SK-N-SH treated with all-trans-retinoic acid at 6 μM for 48 hours (cell line): ENCODE measurements around the gene TYK2.

ENCODE experiments used
- ATAC-seq: fragments of 200-7000 bp; cut with Tn5 transposase; 3 replicates; pipeline ENCODE4 v1.9.1; 2020; ENCODE audit warnings: mild to moderate bottlenecking, moderate library complexity
- ARNTL ChIP-seq: fragments of 450-650 bp; formaldehyde crosslinking; IDR thresholded peaks from 2 replicates; pipeline ENCODE4 v1.5.0; 2020; ENCODE audit warnings: low read depth, mild to moderate bottlenecking, moderate library complexity, borderline replicate concordance
- BACH2 ChIP-seq: fragments of 250-450 bp; sonication (Bioruptor Pico); IDR thresholded peaks from 2 replicates; pipeline ENCODE4 v1.9.0; 2021; ENCODE audit warnings: mild to moderate bottlenecking, borderline replicate concordance
- CSDC2 ChIP-seq: fragments of 250-450 bp; sonication (Bioruptor Pico); IDR thresholded peaks from 2 replicates; pipeline ENCODE4 v1.5.0; 2020; ENCODE audit warnings: mild to moderate bottlenecking, moderate library complexity
- CSRNP3 ChIP-seq: fragments of 250-450 bp; sonication (Bioruptor Pico); IDR thresholded peaks from 2 replicates; pipeline ENCODE4 v1.5.1; 2021; ENCODE audit warnings: mild to moderate bottlenecking, moderate library complexity
- ESRRG ChIP-seq: fragments of 250-450 bp; sonication (Bioruptor Pico); IDR thresholded peaks from 2 replicates; pipeline ENCODE4 v1.6.1; 2021; ENCODE audit warnings: mild to moderate bottlenecking
- GLIS3 ChIP-seq: fragments of 250-450 bp; sonication (Bioruptor Pico); IDR thresholded peaks from 2 replicates; pipeline ENCODE4 v1.5.0; 2020; ENCODE audit warnings: mild to moderate bottlenecking, moderate library complexity
- ISL1 ChIP-seq: fragments of 250-450 bp; sonication (Bioruptor Pico); IDR thresholded peaks from 2 replicates; pipeline ENCODE4 v2.1.2; 2022; ENCODE audit warnings: mild to moderate bottlenecking, moderate library complexity
- OSR1 ChIP-seq: fragments of 250-450 bp; sonication (Bioruptor Pico); IDR thresholded peaks from 2 replicates; pipeline ENCODE4 v1.8.0; 2022; ENCODE audit warnings: moderate library complexity, mild to moderate bottlenecking, inconsistent platforms
- POU6F1 ChIP-seq: fragments of 250-450 bp; sonication (Bioruptor Pico); IDR thresholded peaks from 2 replicates; pipeline ENCODE4 v1.8.0; 2021; ENCODE audit warnings: low read depth, mild to moderate bottlenecking, moderate library complexity, borderline replicate concordance
- PPARA ChIP-seq: fragments of 250-450 bp; sonication (Bioruptor Pico); IDR thresholded peaks from 2 replicates; pipeline ENCODE4 v1.5.0; 2020; ENCODE audit warnings: mild to moderate bottlenecking, borderline replicate concordance
- SNAI2 ChIP-seq: fragments of 250-450 bp; sonication (Bioruptor Pico); IDR thresholded peaks from 2 replicates; pipeline ENCODE4 v1.5.0; 2020; ENCODE audit warnings: mild to moderate bottlenecking, moderate library complexity
- TCF4 ChIP-seq: fragments of 250-450 bp; sonication (Bioruptor Pico); IDR thresholded peaks from 2 replicates; pipeline ENCODE4 v1.8.0; 2021; ENCODE audit warnings: mild to moderate bottlenecking, moderate library complexity, borderline replicate concordance
- TSHZ2 ChIP-seq: fragments of 250-450 bp; sonication (Bioruptor Pico); IDR thresholded peaks from 2 replicates; pipeline ENCODE4 v1.5.0; 2020; ENCODE audit warnings: mild to moderate bottlenecking, moderate library complexity
- ZC3H10 ChIP-seq: fragments of 250-450 bp; sonication (Bioruptor Pico); IDR thresholded peaks from 2 replicates; pipeline ENCODE4 v1.5.1; 2021; ENCODE audit warnings: mild to moderate bottlenecking, moderate library complexity
- ZFP3 ChIP-seq: fragments of 250-450 bp; sonication (Bioruptor Pico); IDR thresholded peaks from 2 replicates; pipeline ENCODE4 v1.5.0; 2020; ENCODE audit warnings: mild to moderate bottlenecking, moderate library complexity
- ZFP30 ChIP-seq: fragments of 450-650 bp; formaldehyde crosslinking; IDR thresholded peaks from 2 replicates; pipeline ENCODE4 v1.5.0; 2022; ENCODE audit warnings: mild to moderate bottlenecking, moderate library complexity
- ZNF565 ChIP-seq: fragments of 450-650 bp; formaldehyde crosslinking; conservative IDR thresholded peaks from 2 replicates; pipeline ENCODE4 v1.5.0; 2020; ENCODE audit warnings: low read depth, mild to moderate bottlenecking, moderate library complexity
- ZNF8 ChIP-seq: fragments of 450-650 bp; formaldehyde crosslinking; IDR thresholded peaks from 2 replicates; pipeline ENCODE4 v1.5.0; 2020; ENCODE audit warnings: mild to moderate bottlenecking, moderate library complexity

Gene TYK2

GRCh38 chr19:10343495-10343894 is 36.9 kb downstream of the TYK2 start:
- no peak for ATAC-seq
- TF ChIP-seq BACH2 (CRISPR knock-in tag), result no peak
- no peak for TF ChIP-seq CSDC2 (CRISPR knock-in tag)
- TF ChIP-seq POU6F1 (CRISPR knock-in tag), result no peak
- TF ChIP-seq ZC3H10 (CRISPR knock-in tag), result no peak
- TF ChIP-seq SNAI2 (CRISPR knock-in tag), result no peak
- no peak for TF ChIP-seq PPARA (CRISPR knock-in tag)
- no peak for TF ChIP-seq ZNF565 (CRISPR knock-in tag)
- TF ChIP-seq GLIS3 (CRISPR knock-in tag), result no peak
- no peak for TF ChIP-seq ESRRG (CRISPR knock-in tag)
- TF ChIP-seq ZNF8 (CRISPR knock-in tag), result no peak

- ATAC-seq, result no peak
- TF ChIP-seq CSDC2 (CRISPR knock-in tag), result no peak
- TF ChIP-seq TCF4, result no peak
- TF ChIP-seq TSHZ2 (CRISPR knock-in tag), result no peak
- TF ChIP-seq SNAI2 (CRISPR knock-in tag), result no peak
- TF ChIP-seq ZFP3 (CRISPR knock-in tag), result no peak
- TF ChIP-seq ISL1 (CRISPR knock-in tag), result no peak
- TF ChIP-seq OSR1 (CRISPR knock-in tag), result no peak
- no peak for TF ChIP-seq CSRNP3 (CRISPR knock-in tag)
- no peak for TF ChIP-seq ARNTL (CRISPR knock-in tag)
- no peak for TF ChIP-seq POU6F1 (CRISPR knock-in tag)
- TF ChIP-seq, all 23 proteins: peak for 0
Observed at GRCh38 chr19:10339977-10340376, 40.4 kb downstream of the TYK2 start.

- ATAC-seq, result no peak
- TF ChIP-seq PPARA (CRISPR knock-in tag) (no peak), ZFP30 (no peak), ZFP3 (CRISPR knock-in tag) (no peak), TSHZ2 (CRISPR knock-in tag) (no peak), BACH2 (CRISPR knock-in tag) (no peak), ISL1 (CRISPR knock-in tag) (no peak)
Observed at GRCh38 chr19:10339380-10339960, 40.9 kb downstream of the TYK2 start, which contains the start of gene ICAM3. Gene ICAM3 (minus strand): TSS chr19:10339624. CDS start chr19:10339614, 10 bp downstream.
